Uterus (tissue), 4 donors: Measurements from ENCODE around the gene SMCO2. TPM values are rescaled to one million over a fixed set of nuclear protein-coding genes. Genes with fewer than 3 reads are reported as not detected.
A peak's percentile ranks its signal among the peaks of the same experiment; 100 is the strongest.

ENCODE experiments used
- DNase-seq, 2 donors: peaks; one replicate each; pipeline ENCODE4 v3.0.0-alpha.2; 2019 to 2020
- H3K27ac ChIP-seq, 2 donors: fragments of 200-600 bp; sonication (generic); 1 replicate in 1 of 2; 2 replicates in 1 of 2; pipeline ENCODE4 v1.5.1; 2016 to 2018
- H3K27me3 ChIP-seq, 2 donors: fragments of 200-600 bp; sonication (generic); one replicate each; pipeline ENCODE4 v1.5.1; 2018 to 2019; ENCODE audit warnings: control low read depth in 1 of 2
- H3K36me3 ChIP-seq, 2 donors: fragments of 200-600 bp; sonication (generic); one replicate each; pipeline ENCODE4 v1.5.1; 2019; ENCODE audit warnings: control low read depth in 1 of 2
- H3K4me1 ChIP-seq, 2 donors: fragments of 200-600 bp; sonication (generic); one replicate each; pipeline ENCODE4 v1.5.1; 2018 to 2019; ENCODE audit warnings: control low read depth in 1 of 2
- H3K4me3 ChIP-seq, 2 donors: fragments of 200-600 bp; sonication (generic); 1 replicate in 1 of 2; 2 replicates in 1 of 2; pipeline ENCODE4 v1.5.1; 2018 to 2019; ENCODE audit warnings: mild to moderate bottlenecking in 1 of 2
- H3K9me3 ChIP-seq, 2 donors: fragments of 200-600 bp; sonication (generic); one replicate each; pipeline ENCODE4 v1.5.1; 2019; ENCODE audit warnings: control low read depth in 1 of 2
- POLR2A ChIP-seq, 2 donors: fragments of 450-650 bp; IDR thresholded peaks; one replicate each; pipeline ENCODE4 v1.6.1; 2016; ENCODE audit warnings: antibody characterized with exemption in 2 of 2, mild to moderate bottlenecking in 1 of 2, moderate library complexity in 1 of 2
- intact Hi-C: fragments of 100-400 bp; cut with DNase I; formaldehyde crosslinking; loops from one replicate; pipeline ENCODE4 v1.15.1; 2023; ENCODE audit warnings: low total_unique reads
- total RNA-seq, 4 donors: library from RNA; depleted of rRNA in 3 of 4; stranded (reverse); fragments of >200 nt in 3 of 4; gene quantifications; one replicate each; pipeline versions ENCODE4 v1.1.0 to v1.2.4, GENCODE V29; 2014 to 2023
- TF ChIP-seq, protein P1 (sequence below), 4 experiments: fragments of 200-600 bp in 2 of 4; fragments of 450-650 bp in 2 of 4; sonication (generic) in 2 of 4; IDR thresholded peaks; one replicate each; pipeline ENCODE4 v1.5.1; 2016 to 2019; ENCODE audit warnings: antibody characterized with exemption in 4 of 4, mild to moderate bottlenecking in 2 of 4, moderate library complexity in 1 of 4
- donor health status: DM: yes; HTN: yes; CAD: no.

Gene SMCO2
- total RNA-seq, 4 donors from 2014 or later: not detected

- Histone ChIP-seq H3K36me3 (no peaks in the 10 kb centered on the region), H3K27ac (peak overlapping the region; percentile 70 to 76), H3K4me3 (no peak overlapping the region), H3K9me3 (no peaks in the 10 kb centered on the region), H3K27me3 (no peaks in the 10 kb centered on the region), H3K4me1 (peaks cover 11 to 20% of the 10 kb centered on the region in 2 donors)
- no peak for DNase-seq
- TF ChIP-seq, protein P1, sequence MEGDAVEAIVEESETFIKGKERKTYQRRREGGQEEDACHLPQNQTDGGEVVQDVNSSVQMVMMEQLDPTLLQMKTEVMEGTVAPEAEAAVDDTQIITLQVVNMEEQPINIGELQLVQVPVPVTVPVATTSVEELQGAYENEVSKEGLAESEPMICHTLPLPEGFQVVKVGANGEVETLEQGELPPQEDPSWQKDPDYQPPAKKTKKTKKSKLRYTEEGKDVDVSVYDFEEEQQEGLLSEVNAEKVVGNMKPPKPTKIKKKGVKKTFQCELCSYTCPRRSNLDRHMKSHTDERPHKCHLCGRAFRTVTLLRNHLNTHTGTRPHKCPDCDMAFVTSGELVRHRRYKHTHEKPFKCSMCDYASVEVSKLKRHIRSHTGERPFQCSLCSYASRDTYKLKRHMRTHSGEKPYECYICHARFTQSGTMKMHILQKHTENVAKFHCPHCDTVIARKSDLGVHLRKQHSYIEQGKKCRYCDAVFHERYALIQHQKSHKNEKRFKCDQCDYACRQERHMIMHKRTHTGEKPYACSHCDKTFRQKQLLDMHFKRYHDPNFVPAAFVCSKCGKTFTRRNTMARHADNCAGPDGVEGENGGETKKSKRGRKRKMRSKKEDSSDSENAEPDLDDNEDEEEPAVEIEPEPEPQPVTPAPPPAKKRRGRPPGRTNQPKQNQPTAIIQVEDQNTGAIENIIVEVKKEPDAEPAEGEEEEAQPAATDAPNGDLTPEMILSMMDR (IDR thresholded peaks at IDR 0.05): no peak
- TF ChIP-seq POLR2A (IDR thresholded peaks at IDR 0.05): no peak
- intact Hi-C loops: no loop called here
These were observed 104.8 kb downstream of the SMCO2 start for GRCh38 chr12:27551172-27551840.

Other genes with a start within 250 kb of the SMCO2 start
- 10 to 100 TPM; 26.9 to 69.3 (median 49.9) TPM for gene STK38L, start 202.4 kb upstream of the SMCO2 start, total RNA-seq
- 1 to 10 TPM in 2 of 4 donors, under 1 TPM in 2; under 0.01 to 6.3 (median 1.5) TPM for gene BMAL2, start 113.9 kb upstream of the SMCO2 start, total RNA-seq
- 100 to 1,000 TPM in 1 of 4 donors, 10 to 100 TPM in 3; 43.8 to 139 (median 82.7) TPM for gene PPFIBP1, start 77.5 kb downstream of the SMCO2 start, total RNA-seq
- 1 to 10 TPM in 2 of 4 donors, under 1 TPM in 1, not detected in 1; 0.29 to 1.9 (median 1.4) TPM for gene REP15, start 249.7 kb downstream of the SMCO2 start, total RNA-seq